VCaP (cell line): ENCODE data around the gene CSPG4.

Experiments
- H3K27ac ChIP-seq: fragments of 450-650 bp; 2 replicates; pipeline ENCODE4 v1.5.1; 2017
- TF ChIP-seq, protein P1 (sequence below): fragments of 450-650 bp; conservative IDR thresholded peaks from 2 replicates; pipeline ENCODE4 v1.5.1; 2017; ENCODE audit warnings: mild to moderate bottlenecking, moderate library complexity

Gene CSPG4

DNA sequence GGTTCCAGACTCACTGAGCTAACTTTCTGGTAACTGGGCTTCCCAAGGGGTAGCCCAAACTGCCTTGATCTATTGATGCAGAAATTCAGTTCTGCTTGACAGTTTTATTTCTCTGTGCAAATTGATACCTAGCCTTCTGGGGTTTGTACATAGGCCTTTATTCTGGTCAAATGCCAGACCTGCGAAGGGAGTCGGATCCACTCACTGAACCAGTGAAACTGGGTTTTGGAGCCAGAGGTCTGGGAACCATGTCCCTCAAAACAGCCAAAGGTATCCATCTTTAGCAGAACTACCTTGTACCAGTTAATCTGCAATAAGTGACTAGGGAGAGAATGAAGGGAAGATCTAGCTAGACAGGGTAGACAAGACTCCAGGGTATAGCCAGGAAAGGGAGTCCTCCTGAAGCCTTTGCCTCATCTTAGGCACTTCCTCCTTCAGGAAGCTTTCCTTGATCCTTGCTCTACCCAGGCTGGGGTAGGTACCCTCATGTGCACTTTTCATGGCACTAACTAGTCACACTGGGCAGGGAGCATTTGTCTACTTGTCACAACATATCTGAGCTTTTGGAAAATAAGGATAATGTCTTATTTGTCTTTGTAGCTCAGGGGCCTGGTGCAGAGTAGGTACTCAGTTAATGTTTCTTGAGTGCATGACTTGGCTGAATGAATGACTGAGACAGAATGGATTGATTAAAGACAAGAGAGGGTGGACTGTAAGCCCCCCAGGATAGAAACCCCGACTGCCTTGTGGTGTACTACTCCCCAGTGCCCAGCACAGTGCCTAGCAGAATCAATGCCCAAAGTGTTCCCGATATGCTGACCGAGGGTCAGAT lies 66.3 kb downstream of the CSPG4 start:
- TF ChIP-seq, protein P1, sequence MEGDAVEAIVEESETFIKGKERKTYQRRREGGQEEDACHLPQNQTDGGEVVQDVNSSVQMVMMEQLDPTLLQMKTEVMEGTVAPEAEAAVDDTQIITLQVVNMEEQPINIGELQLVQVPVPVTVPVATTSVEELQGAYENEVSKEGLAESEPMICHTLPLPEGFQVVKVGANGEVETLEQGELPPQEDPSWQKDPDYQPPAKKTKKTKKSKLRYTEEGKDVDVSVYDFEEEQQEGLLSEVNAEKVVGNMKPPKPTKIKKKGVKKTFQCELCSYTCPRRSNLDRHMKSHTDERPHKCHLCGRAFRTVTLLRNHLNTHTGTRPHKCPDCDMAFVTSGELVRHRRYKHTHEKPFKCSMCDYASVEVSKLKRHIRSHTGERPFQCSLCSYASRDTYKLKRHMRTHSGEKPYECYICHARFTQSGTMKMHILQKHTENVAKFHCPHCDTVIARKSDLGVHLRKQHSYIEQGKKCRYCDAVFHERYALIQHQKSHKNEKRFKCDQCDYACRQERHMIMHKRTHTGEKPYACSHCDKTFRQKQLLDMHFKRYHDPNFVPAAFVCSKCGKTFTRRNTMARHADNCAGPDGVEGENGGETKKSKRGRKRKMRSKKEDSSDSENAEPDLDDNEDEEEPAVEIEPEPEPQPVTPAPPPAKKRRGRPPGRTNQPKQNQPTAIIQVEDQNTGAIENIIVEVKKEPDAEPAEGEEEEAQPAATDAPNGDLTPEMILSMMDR = no peak
- H3K27ac ChIP-seq = peak overlapping the region; percentile 82

DNA sequence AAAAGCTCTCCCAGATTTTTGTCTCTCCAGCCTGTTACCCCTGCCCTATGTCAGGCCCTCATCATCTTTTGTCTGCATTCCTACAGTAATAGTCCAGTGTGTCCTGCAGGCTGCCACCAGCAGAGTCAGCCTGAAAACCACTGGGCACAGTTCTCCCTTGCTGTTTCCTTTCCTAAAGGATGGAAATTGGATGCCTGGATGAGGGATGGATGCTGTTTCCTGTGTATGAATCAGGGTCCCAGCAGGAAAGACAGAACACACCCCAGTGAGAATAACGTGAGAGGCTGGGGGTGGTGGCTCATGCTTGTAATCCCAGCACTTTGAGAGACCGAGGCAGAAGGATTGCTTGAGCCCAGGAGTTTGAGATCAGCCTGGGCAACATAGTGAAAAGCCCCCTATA lies 68.3 kb downstream of the CSPG4 start:
- TF ChIP-seq, protein P1 = no peak
- H3K27ac ChIP-seq = no peak overlapping the region

DNA sequence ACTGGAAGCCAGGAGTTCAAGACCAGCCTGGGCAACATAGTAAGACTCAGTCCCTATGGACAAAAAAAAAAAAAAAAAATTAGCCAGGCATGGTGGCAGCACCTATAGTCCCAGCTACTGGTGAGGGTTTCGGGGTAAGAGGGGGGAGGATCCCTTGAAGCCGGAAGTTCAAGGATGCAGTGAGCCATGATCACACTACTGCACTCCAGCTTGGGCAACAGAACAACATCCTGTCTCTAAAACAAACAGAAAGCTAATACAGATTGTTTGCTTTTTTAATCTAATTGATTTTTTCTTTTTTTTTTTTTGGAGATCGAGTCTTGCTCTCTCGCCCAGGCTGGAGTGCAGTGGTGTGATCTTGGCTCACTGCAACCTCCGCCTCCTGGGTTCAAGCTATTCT lies 71.0 kb downstream of the CSPG4 start:
- TF ChIP-seq, protein P1 = no peak
- H3K27ac ChIP-seq = peak overlapping the region; percentile 99; the same call in 1 of the 2 replicates

DNA sequence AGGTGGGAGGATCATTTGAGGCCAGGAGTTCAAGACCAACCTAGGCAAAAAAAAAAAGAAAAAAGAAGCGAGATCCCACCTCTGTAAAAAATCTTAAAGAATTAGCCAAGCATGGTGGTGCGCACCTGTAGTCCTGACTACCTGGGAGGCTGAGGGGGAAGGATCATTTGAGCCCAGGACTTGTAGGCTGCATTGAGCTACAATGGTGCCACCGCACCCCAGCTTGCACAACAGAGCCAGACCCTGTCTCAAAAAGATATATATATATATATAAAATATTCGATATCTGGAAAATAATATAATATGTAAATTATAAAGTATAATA lies 71.5 kb downstream of the CSPG4 start:
- TF ChIP-seq, protein P1 = 0 out of 2 replicates have a peak, but pooled peaks have one; percentile 3
- peak overlapping the region; percentile 99 for H3K27ac ChIP-seq

DNA sequence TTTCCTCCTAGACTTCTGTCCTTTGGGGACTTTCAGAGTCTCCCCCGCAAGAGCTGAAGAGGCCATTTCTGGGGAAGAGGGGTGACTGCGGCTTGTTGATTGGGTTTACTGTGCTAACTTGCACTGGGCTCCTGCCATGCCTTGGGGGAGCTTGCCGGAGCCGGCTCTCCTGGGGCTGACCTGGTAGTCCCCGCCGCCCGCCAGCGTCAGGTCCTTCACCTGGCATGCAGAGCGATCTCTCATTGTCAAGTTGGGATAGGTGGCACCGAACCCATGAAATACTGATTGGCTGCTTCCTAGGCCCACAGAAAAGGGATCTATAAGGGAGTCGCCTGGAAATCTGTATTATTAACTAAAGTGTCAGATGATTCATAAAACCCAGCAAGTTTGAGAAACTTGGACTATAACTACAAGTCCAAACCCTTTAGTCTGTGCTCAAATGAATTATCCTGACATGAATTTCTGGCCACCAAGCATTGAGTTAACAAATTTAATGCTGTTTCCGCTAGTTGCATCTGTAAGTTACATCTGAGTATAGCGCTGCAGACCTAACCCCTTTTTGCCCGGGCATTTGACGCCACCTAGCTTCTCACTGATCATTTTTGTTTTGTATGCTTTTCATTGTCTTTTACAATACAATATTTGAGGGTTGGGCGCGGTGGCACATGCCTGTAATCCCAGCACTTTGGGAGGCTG lies 72.0 kb downstream of the CSPG4 start:
- TF ChIP-seq, protein P1 = peak; percentile 65
- H3K27ac ChIP-seq = peak overlapping the region; percentile 99

DNA sequence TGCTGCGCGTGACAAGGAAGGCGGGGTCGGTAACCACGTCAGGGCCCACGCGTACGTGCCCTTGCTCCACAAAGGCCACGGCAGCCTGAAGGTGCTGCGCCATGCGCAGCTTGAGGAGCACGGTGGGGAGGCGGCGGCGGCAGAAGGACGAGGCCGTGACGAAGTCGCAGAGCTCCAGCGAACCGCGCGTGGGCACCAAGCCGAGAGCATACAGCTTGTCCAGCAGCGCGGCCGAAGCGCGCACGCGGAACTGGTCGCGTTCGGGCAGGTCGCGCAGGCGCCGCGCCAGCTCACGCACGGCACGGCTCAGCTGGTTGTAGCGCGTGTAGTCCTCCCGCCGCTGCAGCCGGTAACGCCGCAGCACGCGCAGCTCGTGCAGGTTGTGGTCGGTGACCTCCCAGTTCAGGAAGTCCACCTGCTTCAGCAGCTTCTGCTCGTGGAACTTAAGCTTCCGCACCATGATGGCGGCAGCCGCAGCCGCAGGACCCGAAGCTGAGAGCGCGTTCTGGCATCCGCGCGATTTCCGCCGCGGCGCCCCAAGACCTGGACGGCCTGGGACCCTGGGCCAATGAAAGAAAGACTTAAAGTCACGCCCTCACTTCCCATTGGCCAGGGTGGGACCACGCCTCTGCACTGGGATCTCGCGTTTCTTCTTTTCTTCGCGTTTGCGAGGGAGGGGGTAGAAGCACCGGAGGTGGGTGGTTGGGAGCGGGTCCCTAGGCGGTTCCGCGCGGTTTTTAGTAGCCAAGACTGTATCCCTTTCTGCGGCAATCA lies 72.8 kb downstream of the CSPG4 start, which contains the start of gene IMP3:
Gene IMP3, minus strand, starts transcription at position 516 of the 774 bp plus-strand sequence. Its CDS starts 56 bp downstream, at position 460.
- TF ChIP-seq, protein P1 = no peak
- peak within 1 kb of the TSS; percentile 99 for H3K27ac ChIP-seq

DNA sequence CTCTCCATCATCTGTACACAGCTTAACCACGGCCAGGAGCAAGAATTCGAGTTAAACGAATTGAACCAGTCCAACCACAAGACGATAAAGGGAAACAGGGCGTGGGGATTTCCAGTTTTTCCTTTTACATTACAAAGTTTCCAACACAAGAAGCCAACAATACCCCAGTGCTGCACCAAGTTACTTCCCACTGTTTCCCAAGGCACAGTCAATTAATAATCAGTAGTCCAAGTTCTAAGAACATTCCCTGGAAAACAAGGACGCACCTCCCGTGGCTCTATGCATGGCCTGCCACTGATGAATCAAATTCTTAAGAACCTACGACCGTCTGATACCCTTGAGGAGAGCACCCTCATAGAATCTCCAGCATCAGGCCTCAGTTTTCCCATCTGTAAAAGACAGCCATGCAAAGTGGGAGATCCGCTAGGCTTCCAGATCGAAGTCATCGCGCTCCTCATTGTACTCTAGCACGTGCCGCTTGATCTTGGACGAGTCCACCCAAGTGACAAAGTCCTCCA lies 73.4 kb downstream of the CSPG4 start:
- peak overlapping the region; percentile 99 for H3K27ac ChIP-seq
- TF ChIP-seq, protein P1 = no peak
